Loucy (cell line): ENCODE data around the gene SIK2.

Source experiments
- CTCF ChIP-seq: fragments of 200-600 bp; sonication (generic); conservative IDR thresholded peaks from 2 replicates; pipeline ENCODE4 v1.5.1; 2014; ENCODE audit warnings: mild to moderate bottlenecking, antibody characterized with exemption, low read length
- EZH2phosphoT487 ChIP-seq: fragments of 200-600 bp; IDR thresholded peaks from 2 replicates; pipeline ENCODE4 v1.6.1; 2018; ENCODE audit warnings: antibody characterized with exemption, mild to moderate bottlenecking, moderate library complexity, borderline replicate concordance

DNA sequence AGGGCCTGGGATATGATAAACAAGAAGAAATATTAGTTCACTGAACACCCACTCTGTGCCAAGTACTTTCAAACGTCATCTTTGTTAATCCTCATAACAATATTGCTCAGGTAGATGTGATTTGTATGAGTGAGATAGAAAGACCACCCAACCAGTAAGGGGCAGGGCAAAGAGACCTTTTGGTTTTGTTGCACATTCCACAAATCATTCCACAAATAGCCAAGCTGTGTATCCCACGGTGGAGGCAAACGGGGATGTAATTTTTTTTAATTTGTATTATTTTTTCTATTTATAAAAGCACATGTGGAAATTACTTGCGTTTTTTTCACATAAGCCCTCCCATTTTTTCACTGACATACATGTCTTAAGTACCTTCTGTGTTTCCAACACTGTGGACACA is 32.8 kb upstream of the SIK2 start:
- TF ChIP-seq EZH2phosphoT487 (no peak), CTCF (no peak)
